ENCODE data around the gene PLA1A. TPM values are rescaled to one million over a fixed set of nuclear protein-coding genes. Genes with fewer than 3 reads are reported as not detected.
"Not testable (repeated sequence)": the region's sequence is repeated elsewhere in the genome, so short reads cannot be mapped to it uniquely, and the experiment has no call there.

PLA1A gene
- polyA plus RNA-seq, 4 donors: 5.0 to 15.3 TPM; not detected in 2

- H3K27ac ChIP-seq (ENCODE audit: low read depth in 1 of 3, low read length in 2 of 3): no peak overlapping the region
Measured at GRCh38 chr3:119555929-119556328, 41.8 kb upstream of the PLA1A start.

GRCh38 chr3:119557192-119557876 is 40.4 kb upstream of the PLA1A start:
- 86 to 90% (median 89%) methylated on average over 7 of the region's 7 CpGs for WGBS, 3 donors
- Histone ChIP-seq H3K36me3 (ENCODE audit: control insufficient read depth in 3 of 3, insufficient read depth in 2 of 3, low read depth in 1 of 3, low read length in 3 of 3) (no peaks in the 10 kb centered on the region), H3K27me3 (ENCODE audit: control insufficient read depth in 3 of 3, insufficient read depth in 3 of 3, low read length in 3 of 3) (no peaks in the 10 kb centered on the region), H3K4me1 (ENCODE audit: control insufficient read depth in 3 of 3, insufficient read depth in 2 of 3, low read depth in 1 of 3, low read length in 2 of 3) (no peaks in the 10 kb centered on the region), H3K4me3 (ENCODE audit: low read depth in 1 of 3, low read length in 3 of 3) (no peak overlapping the region), H3K27ac (ENCODE audit: low read depth in 1 of 3, low read length in 2 of 3) (no peak overlapping the region), H3K9me3 (ENCODE audit: control insufficient read depth in 2 of 2, insufficient read depth in 1 of 2, low read depth in 1 of 2, low read length in 1 of 2) (no peaks in the 10 kb centered on the region)
- no peak for FAIRE-seq
- no peak for DNase-seq

More at GRCh38 chr3:119555929-119556328, 41.8 kb upstream of the PLA1A start:
- no peak for DNase-seq
- FAIRE-seq: no peak
- no peaks in the 10 kb centered on the region for H3K4me1 ChIP-seq (ENCODE audit: control insufficient read depth in 3 of 3, insufficient read depth in 2 of 3, low read depth in 1 of 3, low read length in 2 of 3)
- H3K36me3 ChIP-seq (ENCODE audit: control insufficient read depth in 3 of 3, insufficient read depth in 2 of 3, low read depth in 1 of 3, low read length in 3 of 3): no peaks in the 10 kb centered on the region
- 73 to 95% (median 95%) methylated on average over 1 of the region's 1 CpG for WGBS, 3 donors
- H3K9me3 ChIP-seq (ENCODE audit: control insufficient read depth in 2 of 2, insufficient read depth in 1 of 2, low read depth in 1 of 2, low read length in 1 of 2): no peaks in the 10 kb centered on the region
- H3K27me3 ChIP-seq (ENCODE audit: control insufficient read depth in 3 of 3, insufficient read depth in 3 of 3, low read length in 3 of 3): no peaks in the 10 kb centered on the region
- no peak overlapping the region for H3K4me3 ChIP-seq (ENCODE audit: low read depth in 1 of 3, low read length in 3 of 3)

DNA sequence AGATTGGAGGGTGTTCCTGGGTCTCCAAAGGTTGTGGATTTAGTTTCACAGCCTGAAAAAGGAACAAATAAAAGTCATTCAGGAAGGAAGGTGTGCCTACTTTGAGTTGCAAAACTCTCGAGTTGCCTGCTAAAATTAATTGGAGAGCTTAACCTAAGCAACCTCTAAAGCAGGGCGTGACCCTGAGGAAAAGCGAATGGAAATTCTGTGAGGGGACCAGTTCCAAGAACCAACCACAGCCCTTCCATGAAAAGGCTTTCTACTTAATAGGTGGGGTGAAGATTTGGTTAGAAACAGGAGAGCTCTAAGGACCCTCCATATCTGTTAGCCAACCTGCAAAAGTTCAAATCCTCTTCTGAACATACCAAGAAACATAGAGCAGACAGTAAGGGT is 39.8 kb upstream of the PLA1A start:
- H3K4me3 ChIP-seq (ENCODE audit: low read depth in 1 of 3, low read length in 3 of 3): no peak overlapping the region
- 59 to 69% (median 67%) methylated on average over 3 of the region's 3 CpGs for WGBS, 3 donors
- H3K27ac ChIP-seq (ENCODE audit: low read depth in 1 of 3, low read length in 2 of 3): no peak overlapping the region
- no peak for DNase-seq
- FAIRE-seq: no peak
- no peaks in the 10 kb centered on the region for H3K36me3 ChIP-seq (ENCODE audit: control insufficient read depth in 3 of 3, insufficient read depth in 2 of 3, low read depth in 1 of 3, low read length in 3 of 3)
- no peaks in the 10 kb centered on the region for H3K27me3 ChIP-seq (ENCODE audit: control insufficient read depth in 3 of 3, insufficient read depth in 3 of 3, low read length in 3 of 3)
- no peaks in the 10 kb centered on the region for H3K4me1 ChIP-seq (ENCODE audit: control insufficient read depth in 3 of 3, insufficient read depth in 2 of 3, low read depth in 1 of 3, low read length in 2 of 3)
- no peaks in the 10 kb centered on the region for H3K9me3 ChIP-seq (ENCODE audit: control insufficient read depth in 2 of 2, insufficient read depth in 1 of 2, low read depth in 1 of 2, low read length in 1 of 2)

DNA sequence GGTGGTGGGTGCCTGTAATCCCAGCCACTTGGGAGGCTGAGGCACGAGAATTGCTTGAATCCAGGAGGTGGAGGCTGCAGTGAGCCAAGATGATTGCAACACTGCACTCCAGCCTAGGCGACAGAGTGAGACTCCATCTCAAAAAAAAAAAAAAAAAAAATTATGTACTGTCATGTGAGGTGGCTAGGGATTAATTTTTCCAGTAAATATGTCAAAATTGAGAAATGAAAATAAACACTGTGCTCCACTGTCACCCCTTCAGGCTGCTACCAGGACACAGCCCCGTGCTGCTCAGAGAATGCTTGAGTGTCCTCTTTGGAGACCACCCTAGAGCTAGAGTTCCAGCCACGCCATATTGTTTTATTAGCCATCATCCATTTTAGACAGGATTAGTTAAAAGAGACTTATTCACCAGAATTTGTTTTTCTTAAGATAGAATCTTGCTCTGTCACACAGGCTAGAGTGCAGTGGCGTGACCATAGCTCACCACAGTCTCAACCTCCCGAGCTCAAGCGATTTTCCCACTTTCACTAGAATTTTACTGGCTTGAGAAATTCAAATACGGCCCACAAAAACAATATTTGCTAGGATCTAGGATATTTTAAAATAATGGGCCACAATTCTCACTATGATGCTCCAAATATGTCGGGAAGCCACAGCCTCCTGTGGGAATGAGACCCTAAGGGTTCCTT is 38.9 kb upstream of the PLA1A start:
- no peaks in the 10 kb centered on the region for H3K36me3 ChIP-seq (ENCODE audit: control insufficient read depth in 3 of 3, insufficient read depth in 2 of 3, low read depth in 1 of 3, low read length in 3 of 3)
- FAIRE-seq: no peak
- no peak overlapping the region for H3K27ac ChIP-seq (ENCODE audit: low read depth in 1 of 3, low read length in 2 of 3)
- H3K4me3 ChIP-seq (ENCODE audit: low read depth in 1 of 3, low read length in 3 of 3): no peak overlapping the region
- H3K4me1 ChIP-seq (ENCODE audit: control insufficient read depth in 3 of 3, insufficient read depth in 2 of 3, low read depth in 1 of 3, low read length in 2 of 3): no peaks in the 10 kb centered on the region
- no peaks in the 10 kb centered on the region for H3K9me3 ChIP-seq (ENCODE audit: control insufficient read depth in 2 of 2, insufficient read depth in 1 of 2, low read depth in 1 of 2, low read length in 1 of 2)
- no peaks in the 10 kb centered on the region for H3K27me3 ChIP-seq (ENCODE audit: control insufficient read depth in 3 of 3, insufficient read depth in 3 of 3, low read length in 3 of 3)
- no peak for DNase-seq
- WGBS, 3 donors: 84 to 87% (median 84%) methylated on average over 9 of the region's 9 CpGs

DNA sequence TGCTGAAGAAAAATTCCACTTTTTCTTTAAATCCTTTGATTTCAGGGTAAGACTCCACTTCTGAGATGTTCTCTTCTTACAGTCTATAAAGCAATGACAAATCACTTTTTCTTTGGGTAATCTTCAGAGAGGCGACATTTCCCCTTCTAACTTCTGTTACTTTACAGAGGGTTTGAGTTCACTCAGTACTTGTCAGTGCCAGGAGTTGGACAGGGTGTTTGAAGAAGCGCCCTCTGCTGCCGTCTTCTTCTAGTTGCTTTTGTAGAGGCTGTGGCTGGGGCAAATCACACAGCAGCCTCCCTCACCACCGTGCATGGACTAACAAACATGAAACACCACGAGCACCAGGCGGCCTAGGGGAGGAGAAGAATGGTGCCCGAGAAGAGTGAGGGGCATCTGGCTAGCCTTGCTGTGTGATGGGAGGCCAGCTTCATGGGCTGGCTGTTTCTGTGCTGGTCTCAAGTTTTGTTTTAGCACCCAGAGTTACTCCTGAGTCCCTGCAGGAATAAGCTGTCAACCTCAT is 38.2 kb upstream of the PLA1A start, which contains the start of gene CD80:
TSS of gene CD80 (minus strand) at position 174 of the 523 bp plus-strand sequence. CDS start 1,886 bp downstream, outside the sequence.
- Histone ChIP-seq H3K36me3 (ENCODE audit: control insufficient read depth in 3 of 3, insufficient read depth in 2 of 3, low read depth in 1 of 3, low read length in 3 of 3) (no peaks in the 10 kb centered on the region), H3K27me3 (ENCODE audit: control insufficient read depth in 3 of 3, insufficient read depth in 3 of 3, low read length in 3 of 3) (no peaks in the 10 kb centered on the region), H3K9me3 (ENCODE audit: control insufficient read depth in 2 of 2, insufficient read depth in 1 of 2, low read depth in 1 of 2, low read length in 1 of 2) (no peaks in the 10 kb centered on the region), H3K4me1 (ENCODE audit: control insufficient read depth in 3 of 3, insufficient read depth in 2 of 3, low read depth in 1 of 3, low read length in 2 of 3) (no peaks in the 10 kb centered on the region), H3K4me3 (ENCODE audit: low read depth in 1 of 3, low read length in 3 of 3) (no peak within 1 kb of the TSS), H3K27ac (ENCODE audit: low read depth in 1 of 3, low read length in 2 of 3) (no peak within 1 kb of the TSS)
- no peak for FAIRE-seq
- peak; percentile 48 to 57 for DNase-seq
- 6 to 21% (median 14%) methylated on average over 7 of the region's 7 CpGs for WGBS, 3 donors

DNA sequence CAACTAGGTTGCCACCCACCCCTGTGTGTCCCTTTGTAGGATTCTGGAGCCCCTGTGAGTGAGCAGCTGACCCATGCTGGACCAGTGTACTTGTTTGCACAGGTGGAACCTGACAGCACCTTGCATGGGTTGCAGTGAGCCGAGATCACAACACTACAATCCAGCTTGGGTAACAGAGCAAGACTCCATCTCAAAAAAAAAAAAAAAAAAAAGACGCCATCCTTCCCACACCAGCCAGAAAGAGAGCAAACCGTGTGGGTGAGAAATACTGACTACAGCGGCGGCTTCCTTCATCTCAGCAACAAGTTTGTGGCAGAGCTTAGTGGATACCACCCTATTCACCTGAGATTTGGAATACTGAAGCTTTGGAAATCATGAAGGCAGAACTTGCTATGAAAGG is 37.5 kb upstream of the PLA1A start:
- H3K27ac ChIP-seq (ENCODE audit: low read depth in 1 of 3, low read length in 2 of 3): no peak overlapping the region
- H3K9me3 ChIP-seq (ENCODE audit: control insufficient read depth in 2 of 2, insufficient read depth in 1 of 2, low read depth in 1 of 2, low read length in 1 of 2): no peaks in the 10 kb centered on the region
- H3K4me3 ChIP-seq (ENCODE audit: low read depth in 1 of 3, low read length in 3 of 3): no peak overlapping the region
- H3K36me3 ChIP-seq (ENCODE audit: control insufficient read depth in 3 of 3, insufficient read depth in 2 of 3, low read depth in 1 of 3, low read length in 3 of 3): no peaks in the 10 kb centered on the region
- H3K4me1 ChIP-seq (ENCODE audit: control insufficient read depth in 3 of 3, insufficient read depth in 2 of 3, low read depth in 1 of 3, low read length in 2 of 3): no peaks in the 10 kb centered on the region
- DNase-seq: no peak
- H3K27me3 ChIP-seq (ENCODE audit: control insufficient read depth in 3 of 3, insufficient read depth in 3 of 3, low read length in 3 of 3): no peaks in the 10 kb centered on the region
- FAIRE-seq: no peak
- WGBS, 3 donors: 75 to 85% (median 82%) methylated on average over 4 to 5 of the region's 5 CpGs

DNA sequence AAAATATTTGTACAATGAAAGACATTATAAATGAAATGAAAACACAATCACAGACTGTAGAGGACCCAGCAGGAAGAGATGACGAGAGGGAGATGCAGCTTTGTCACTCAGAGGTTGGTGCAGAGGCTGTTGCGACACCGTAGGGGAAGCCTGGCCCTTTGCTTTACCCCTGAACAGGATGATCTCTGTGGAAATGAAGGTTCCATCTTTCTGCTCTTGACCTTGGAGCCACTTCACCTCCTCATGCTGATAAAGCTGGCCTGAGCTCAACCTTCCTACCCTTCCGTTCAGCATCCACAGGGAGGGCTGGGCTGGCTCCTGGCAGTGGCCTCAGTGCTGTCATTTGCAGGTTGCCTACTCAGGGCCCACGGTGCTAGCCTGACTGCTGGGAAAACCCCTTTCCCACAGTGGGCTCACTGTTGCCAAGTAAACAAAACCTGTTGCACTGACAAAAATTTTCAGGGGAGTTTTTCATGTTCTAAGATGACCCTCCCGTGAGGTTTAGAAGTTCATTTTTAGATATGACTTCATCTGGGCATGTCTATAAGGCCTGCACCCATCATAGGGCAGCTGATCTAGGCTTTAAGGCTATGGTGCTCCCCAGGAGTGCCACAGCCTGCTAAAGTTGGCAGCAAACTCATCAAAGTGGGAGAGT is 35.3 kb upstream of the PLA1A start:
- Histone ChIP-seq H3K4me1 (ENCODE audit: control insufficient read depth in 3 of 3, insufficient read depth in 2 of 3, low read depth in 1 of 3, low read length in 2 of 3) (no peaks in the 10 kb centered on the region), H3K9me3 (ENCODE audit: control insufficient read depth in 2 of 2, insufficient read depth in 1 of 2, low read depth in 1 of 2, low read length in 1 of 2) (no peaks in the 10 kb centered on the region), H3K4me3 (ENCODE audit: low read depth in 1 of 3, low read length in 3 of 3) (no peak overlapping the region), H3K27ac (ENCODE audit: low read depth in 1 of 3, low read length in 2 of 3) (no peak overlapping the region), H3K36me3 (ENCODE audit: control insufficient read depth in 3 of 3, insufficient read depth in 2 of 3, low read depth in 1 of 3, low read length in 3 of 3) (no peaks in the 10 kb centered on the region), H3K27me3 (ENCODE audit: control insufficient read depth in 3 of 3, insufficient read depth in 3 of 3, low read length in 3 of 3) (no peaks in the 10 kb centered on the region)
- FAIRE-seq: no peak
- no peak for DNase-seq
- WGBS, 3 donors: 44 to 66% (median 59%) methylated on average over 6 of the region's 6 CpGs

DNA sequence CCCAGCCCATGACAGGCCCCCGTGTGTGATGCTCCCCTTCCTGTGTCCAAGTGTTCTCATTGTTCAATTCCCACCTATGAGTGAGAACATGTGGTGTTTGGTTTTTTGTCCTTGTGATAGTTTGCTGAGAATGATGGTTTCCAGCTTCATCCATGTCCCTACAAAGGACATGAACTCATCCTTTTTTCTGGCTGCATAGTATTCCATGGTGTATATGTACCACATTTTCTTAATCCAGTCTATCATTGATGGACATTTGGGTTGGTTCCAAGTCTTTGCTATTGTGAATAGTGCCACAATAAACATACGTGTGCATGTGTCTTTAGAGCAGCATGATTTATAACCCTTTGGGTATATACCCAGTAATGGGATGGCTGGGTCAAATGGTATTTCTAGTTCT is 34.4 kb upstream of the PLA1A start:
- not testable (repeated sequence) for FAIRE-seq
- 80 to 88% (median 84%) methylated on average over 2 of the region's 2 CpGs for WGBS, 3 donors

More for the DNA sequence above, 34.4 kb upstream of the PLA1A start:
- DNase-seq; H3K4me1 ChIP-seq (ENCODE audit: control insufficient read depth in 3 of 3, insufficient read depth in 2 of 3, low read depth in 1 of 3, low read length in 2 of 3); H3K4me3 ChIP-seq (ENCODE audit: low read depth in 1 of 3, low read length in 3 of 3); H3K36me3 ChIP-seq (ENCODE audit: control insufficient read depth in 3 of 3, insufficient read depth in 2 of 3, low read depth in 1 of 3, low read length in 3 of 3); H3K27ac ChIP-seq (ENCODE audit: low read depth in 1 of 3, low read length in 2 of 3); H3K27me3 ChIP-seq (ENCODE audit: control insufficient read depth in 3 of 3, insufficient read depth in 3 of 3, low read length in 3 of 3); H3K9me3 ChIP-seq (ENCODE audit: control insufficient read depth in 2 of 2, insufficient read depth in 1 of 2, low read depth in 1 of 2, low read length in 1 of 2): not testable (repeated sequence)
